GM21381 (cell line): ENCODE measurements around the gene CPEB3.
"Not testable (repeated sequence)": the region's sequence is repeated elsewhere in the genome, so short reads cannot be mapped to it uniquely, and the experiment has no call there.

Source experiments
- ATAC-seq: cut with Tn5 transposase; IDR thresholded peaks from one replicate; pipeline ENCODE4 v1.9.1; 2021; ENCODE audit warnings: mild to moderate bottlenecking, moderate library complexity; ENCODE audit not compliant: unreplicated experiment

Gene CPEB3

GRCh38 chr10:92146781-92147180 lies 144.1 kb downstream of the CPEB3 start:
- ATAC-seq, result no peak

GRCh38 chr10:92146107-92146506 lies 144.8 kb downstream of the CPEB3 start:
- no peak for ATAC-seq

- ATAC-seq, result peak; percentile 62
These were observed 147.9 kb downstream of the CPEB3 start for GRCh38 chr10:92142949-92143348.

- ATAC-seq, result no peak
These were observed 148.4 kb downstream of the CPEB3 start for GRCh38 chr10:92142512-92142911.

- ATAC-seq, result not testable (repeated sequence)
These were observed 149.7 kb downstream of the CPEB3 start for GRCh38 chr10:92141147-92141546.

GRCh38 chr10:92134049-92134448 lies 156.8 kb downstream of the CPEB3 start:
- not testable (repeated sequence) for ATAC-seq

GRCh38 chr10:92131275-92131820 lies 159.5 kb downstream of the CPEB3 start:
- no peak for ATAC-seq

GRCh38 chr10:92130622-92131274 lies 160.1 kb downstream of the CPEB3 start:
- ATAC-seq, result no peak

- ATAC-seq, result no peak
These were observed 164.7 kb downstream of the CPEB3 start for GRCh38 chr10:92126100-92126650.

GRCh38 chr10:92125144-92125543 lies 165.7 kb downstream of the CPEB3 start:
- ATAC-seq, result no peak

- ATAC-seq, result no peak
These were observed 166.2 kb downstream of the CPEB3 start for GRCh38 chr10:92124616-92125143.

GRCh38 chr10:92124020-92124419 lies 166.9 kb downstream of the CPEB3 start:
- no peak for ATAC-seq

GRCh38 chr10:92122941-92123450 lies 167.9 kb downstream of the CPEB3 start:
- no peak for ATAC-seq

- no peak for ATAC-seq
These were observed 169.0 kb downstream of the CPEB3 start for GRCh38 chr10:92121686-92122492.

- ATAC-seq, result no peak
These were observed 171.5 kb downstream of the CPEB3 start for GRCh38 chr10:92119340-92119739.

GRCh38 chr10:92114917-92115316 lies 176.0 kb downstream of the CPEB3 start:
- not testable (repeated sequence) for ATAC-seq

GRCh38 chr10:92113911-92114600 lies 176.8 kb downstream of the CPEB3 start:
- ATAC-seq, result no peak

- no peak for ATAC-seq
These were observed 178.4 kb downstream of the CPEB3 start for GRCh38 chr10:92112462-92112861.

- ATAC-seq, result no peak
These were observed 179.4 kb downstream of the CPEB3 start for GRCh38 chr10:92111336-92111939.
